Measurements from ENCODE around the gene PAFAH1B1. TPM values are rescaled to one million over a fixed set of nuclear protein-coding genes. Genes with fewer than 3 reads are reported as not detected.

PAFAH1B1 gene
- total RNA-seq, 4 donors from 2014 or later = 84.4 to 189 (median 159) TPM

- Histone ChIP-seq H3K27me3 (no peaks in the 10 kb centered on the region), H3K27ac (no peak overlapping the region), H3K36me3 (no peaks in the 10 kb centered on the region), H3K4me3 (no peak overlapping the region), H3K4me1 (peaks cover 0 to under 1% of the 10 kb centered on the region in 2 donors), H3K9me3 (no peaks in the 10 kb centered on the region)
- intact Hi-C loops (cut with DNase I; ENCODE audit: low total_unique reads) = loop anchor here (10.0 kb wide), 1 partner anchor 109 kb away; the partner anchor contains the start of gene PAFAH1B1
- TF ChIP-seq POLR2A (IDR thresholded peaks at IDR 0.05) (no peak), CTCF (IDR thresholded peaks at IDR 0.05) (no peak)
- no peak for DNase-seq
These were observed 110.2 kb downstream of the PAFAH1B1 start for GRCh38 chr17:2703606-2704005.

DNA sequence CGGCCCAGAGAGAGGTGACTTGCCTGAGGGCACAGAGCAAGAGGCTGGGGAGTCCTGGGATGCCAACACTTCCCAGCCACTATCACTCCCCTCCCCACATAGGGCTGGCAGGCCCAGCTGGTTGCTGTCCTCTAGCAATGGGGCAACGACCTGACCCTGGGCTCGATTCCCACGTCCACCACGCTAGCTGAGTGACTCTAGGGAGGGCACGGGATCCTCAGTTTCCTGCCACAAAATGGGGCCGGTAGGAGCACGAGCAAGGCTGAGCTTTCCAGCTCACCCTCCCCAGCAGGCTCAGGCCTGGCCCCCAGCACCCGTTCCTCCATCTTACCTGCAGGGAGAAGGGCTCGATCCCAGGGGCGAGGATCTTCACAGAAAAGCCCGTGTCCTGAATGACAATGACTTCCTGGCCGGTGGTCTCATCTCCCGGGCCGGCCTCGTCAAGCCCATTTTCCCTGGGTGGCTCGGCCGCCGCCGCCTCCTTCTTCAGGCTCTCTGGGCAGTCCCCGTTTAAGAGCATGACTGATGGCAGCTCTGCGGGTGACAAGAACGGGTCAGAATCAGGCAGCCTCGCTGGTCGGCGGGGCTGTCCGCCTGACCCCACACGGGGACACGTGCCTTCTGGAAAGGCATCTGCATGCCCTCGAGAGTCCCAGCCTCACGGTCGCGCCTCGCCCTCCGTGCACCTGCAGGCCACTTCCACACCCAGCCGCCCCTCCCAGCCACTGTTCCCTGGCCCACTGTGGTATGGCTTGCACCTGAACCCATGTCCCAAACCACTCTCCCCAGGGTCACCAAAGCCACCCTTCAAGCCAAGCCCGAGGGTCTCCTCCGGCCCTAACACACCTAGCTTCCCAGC lies 110.8 kb downstream of the PAFAH1B1 start:
- intact Hi-C loops (cut with DNase I; ENCODE audit: low total_unique reads) = loop anchor here (10.0 kb wide), 1 partner anchor 109 kb away; the partner anchor contains the start of gene PAFAH1B1
- DNase-seq = peak in 1 of 2 donors; percentile 12

GRCh38 chr17:2704890-2705248 lies 111.4 kb downstream of the PAFAH1B1 start:
- no peak overlapping the region for H3K4me3 ChIP-seq
- H3K27ac ChIP-seq = no peak overlapping the region
- intact Hi-C loops (cut with DNase I; ENCODE audit: low total_unique reads) = loop anchor here (10.0 kb wide), 1 partner anchor 110 kb away; the partner anchor contains the start of gene PAFAH1B1
- H3K27me3 ChIP-seq = no peaks in the 10 kb centered on the region
- no peak for DNase-seq
- H3K9me3 ChIP-seq = no peaks in the 10 kb centered on the region
- H3K36me3 ChIP-seq = no peaks in the 10 kb centered on the region
- TF ChIP-seq POLR2A (IDR thresholded peaks at IDR 0.05) = no peak
- peaks cover 0 to 13% of the 10 kb centered on the region in 2 donors for H3K4me1 ChIP-seq

More for the DNA sequence above, 110.8 kb downstream of the PAFAH1B1 start:
- no peaks in the 10 kb centered on the region for H3K27me3 ChIP-seq
- peaks cover 0 to 7% of the 10 kb centered on the region in 2 donors for H3K4me1 ChIP-seq
- TF ChIP-seq CTCF (IDR thresholded peaks at IDR 0.05) = no peak
- no peak for TF ChIP-seq POLR2A (IDR thresholded peaks at IDR 0.05)
- H3K4me3 ChIP-seq = no peak overlapping the region
- no peaks in the 10 kb centered on the region for H3K36me3 ChIP-seq
- H3K27ac ChIP-seq = no peak overlapping the region
- H3K9me3 ChIP-seq = no peaks in the 10 kb centered on the region

DNA sequence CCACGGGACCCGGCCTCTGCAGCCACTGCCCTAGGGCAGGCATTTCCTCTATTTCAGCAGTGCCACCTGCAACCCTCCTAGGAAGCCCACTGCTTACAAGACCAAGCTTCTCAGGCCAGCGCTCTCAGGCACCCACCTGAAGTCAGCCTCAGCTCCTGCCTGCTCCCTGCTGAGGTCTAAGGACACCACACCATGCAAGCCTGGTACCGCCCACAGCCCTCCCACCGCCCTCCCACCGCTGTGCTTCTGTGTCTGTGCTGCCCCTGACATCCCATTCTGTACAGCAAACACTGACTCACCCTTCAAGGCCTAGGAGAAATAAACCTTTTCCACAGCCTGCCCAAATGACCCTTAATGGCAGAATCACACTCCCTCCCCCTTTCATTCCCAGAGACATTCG lies 111.8 kb downstream of the PAFAH1B1 start:
- Histone ChIP-seq H3K4me1 (peaks cover 0 to 17% of the 10 kb centered on the region in 2 donors), H3K9me3 (no peaks in the 10 kb centered on the region), H3K27me3 (no peaks in the 10 kb centered on the region), H3K4me3 (no peak overlapping the region), H3K36me3 (no peaks in the 10 kb centered on the region), H3K27ac (no peak overlapping the region)
- intact Hi-C loops (cut with DNase I; ENCODE audit: low total_unique reads) = loop anchor here (10.0 kb wide), 1 partner anchor 110 kb away; the partner anchor contains the start of gene PAFAH1B1
- no peak for DNase-seq
- TF ChIP-seq CTCF (IDR thresholded peaks at IDR 0.05) (no peak), POLR2A (IDR thresholded peaks at IDR 0.05) (no peak)

DNA sequence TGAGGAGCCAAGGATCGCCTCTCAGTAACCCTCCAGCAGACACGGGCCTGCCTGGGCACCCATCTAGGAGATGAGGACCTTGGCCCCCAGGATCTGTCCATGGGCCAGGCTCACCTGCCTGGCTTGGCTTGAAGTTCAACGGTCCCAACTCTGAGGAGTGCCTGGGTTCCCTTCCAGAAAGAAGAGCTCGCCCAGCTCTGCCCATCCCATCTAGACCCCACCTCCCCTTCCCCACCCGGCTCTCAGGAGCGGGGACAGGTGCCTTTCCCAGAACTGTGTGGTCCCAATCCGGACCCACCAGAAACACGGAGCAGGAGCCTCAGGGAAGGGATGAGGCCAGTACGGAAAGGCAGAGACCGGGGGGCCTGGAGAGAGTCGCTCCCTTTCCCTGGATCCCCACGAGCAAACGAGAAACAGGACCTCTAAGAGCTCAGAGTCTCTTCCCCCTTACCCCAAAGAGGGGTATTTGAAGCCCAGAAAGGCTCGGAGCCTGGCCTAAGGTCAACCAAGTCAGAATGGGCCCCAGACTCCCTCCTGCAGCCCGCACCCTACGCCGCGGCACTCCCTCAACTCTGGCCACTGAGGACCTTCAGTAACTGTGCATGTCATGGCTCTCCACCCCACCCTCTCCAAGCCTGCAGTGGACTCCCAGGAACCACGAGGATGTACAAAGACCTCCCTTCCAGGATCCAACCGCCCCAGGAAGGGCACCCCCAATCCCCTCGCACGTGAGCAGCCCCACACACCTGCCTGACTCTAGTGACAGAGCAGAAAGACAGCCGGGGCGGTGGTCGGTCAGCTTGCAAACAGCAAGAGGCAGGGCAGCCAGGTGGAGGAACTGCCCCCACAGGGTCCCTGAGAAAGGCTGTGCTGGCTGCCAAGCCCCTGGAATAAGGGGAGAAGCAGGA lies 112.7 kb downstream of the PAFAH1B1 start:
- no peak for DNase-seq
- TF ChIP-seq POLR2A (IDR thresholded peaks at IDR 0.05) (no peak), CTCF (IDR thresholded peaks at IDR 0.05) (no peak)
- H3K27ac ChIP-seq = no peak overlapping the region
- intact Hi-C loops (cut with DNase I; ENCODE audit: low total_unique reads) = loop anchor here (10.0 kb wide), 1 partner anchor 111 kb away; the partner anchor contains the start of gene PAFAH1B1
- peaks cover 0 to 25% of the 10 kb centered on the region in 2 donors for H3K4me1 ChIP-seq
- no peak overlapping the region for H3K4me3 ChIP-seq
- H3K27me3 ChIP-seq = no peaks in the 10 kb centered on the region
- no peaks in the 10 kb centered on the region for H3K9me3 ChIP-seq
- H3K36me3 ChIP-seq = no peaks in the 10 kb centered on the region
